Left lung (tissue), 10 donors: Measurements from ENCODE around the gene HLA-DQA2. TPM values are rescaled to one million over a fixed set of nuclear protein-coding genes. Genes with fewer than 3 reads are reported as not detected.
A peak's percentile ranks its signal among the peaks of the same experiment; 100 is the strongest.

Experiments
- ATAC-seq: fragments of 200-7000 bp; cut with Tn5 transposase; one replicate; pipeline ENCODE4 v1.9.1; 2020; ENCODE audit warnings: moderate library complexity
- DNase-seq, 4 donors: peaks; one replicate each; pipeline ENCODE4 v3.0.0-alpha.2; 2013 to 2020
- H3K27ac ChIP-seq, 2 donors: fragments of 200-600 bp; sonication (generic) in 1 of 2; one replicate each; pipeline versions ENCODE4 v1.5.0 to v1.8.0; 2020 to 2021
- H3K27me3 ChIP-seq, 2 donors: fragments of 200-600 bp; sonication (generic) in 1 of 2; one replicate each; pipeline versions ENCODE4 v1.5.0 to v1.8.0; 2020 to 2021
- H3K36me3 ChIP-seq, 2 donors: fragments of 200-600 bp; sonication (generic) in 1 of 2; one replicate each; pipeline versions ENCODE4 v1.5.0 to v1.8.0; 2020 to 2021
- H3K4me1 ChIP-seq, 2 donors: fragments of 200-600 bp; one replicate each; pipeline ENCODE4 v1.8.0; 2021
- H3K4me3 ChIP-seq, 2 donors: fragments of 200-600 bp; sonication (generic) in 1 of 2; one replicate each; pipeline versions ENCODE4 v1.5.0 to v1.8.0; 2020 to 2021; ENCODE audit warnings: mild to moderate bottlenecking in 1 of 2
- H3K9me3 ChIP-seq, 2 donors: fragments of 200-600 bp; sonication (generic) in 1 of 2; one replicate each; pipeline versions ENCODE4 v1.5.0 to v1.8.0; 2020 to 2021
- CTCF ChIP-seq, 2 donors: fragments of 200-600 bp; sonication (generic) in 1 of 2; IDR thresholded peaks; one replicate each; pipeline versions ENCODE4 v1.5.0 to v1.8.0; 2021; ENCODE audit warnings: antibody characterized with exemption in 2 of 2
- intact Hi-C, 2 donors: fragments of 100-400 bp; cut with DNase I; formaldehyde crosslinking; loops; one replicate each; pipeline versions ENCODE4 v1.11.2 to v1.14.2; 2022
- microRNA-seq, 2 donors: library from miRNA; unstranded; fragments of <30 nt; microRNA quantifications; one replicate each; pipeline ENCODE4, GENCODE V29; 2019
- polyA plus RNA-seq, 6 donors: library from polyadenylated mRNA; unstranded; fragments of 120-200 nt; gene quantifications; one replicate each; pipeline ENCODE4 v1.2.1, GENCODE V29; 2013; ENCODE audit not compliant: insufficient read length in 6 of 6
- total RNA-seq, 2 donors: library from RNA; stranded (reverse); fragmentation: NEBNext Ultra II Directional; extraction: Animal tissue kit (Norgen Biotek cat#: 25700); gene quantifications; one replicate each; pipeline ENCODE4 v1.2.1, GENCODE V29; 2021
- donor health status: DM: no; HTN: yes; CAD: no.
- donor health status: DM: no; HTN: no; CAD: no.

The HLA-DQA2 gene
- total and polyA plus RNA-seq, 8 donors: 0.37 to 7.0 (median 1.4) TPM

- H3K9me3 ChIP-seq: no peaks in the 10 kb centered on the region
- H3K4me1 ChIP-seq: no peaks in the 10 kb centered on the region
- DNase-seq: peak in 2 of 4 donors; percentile 38 to 64
- H3K4me3 ChIP-seq: no peak overlapping the region
- intact Hi-C loops: no loop called here
- peaks cover 6 to 16% of the 10 kb centered on the region in 2 donors for H3K27me3 ChIP-seq
- peak; percentile 50 to 68 for TF ChIP-seq CTCF (IDR thresholded peaks at IDR 0.05)
- peak; percentile 99 for ATAC-seq
- no peak overlapping the region for H3K27ac ChIP-seq
- no peaks in the 10 kb centered on the region for H3K36me3 ChIP-seq
Observed at GRCh38 chr6:32785781-32786533, 44.8 kb downstream of the HLA-DQA2 start.

GRCh38 chr6:32790306-32790705, 49.1 kb downstream of the HLA-DQA2 start:
- no peaks in the 10 kb centered on the region for H3K36me3 ChIP-seq
- DNase-seq (no peak), ATAC-seq (no peak)
- peaks cover 0 to 10% of the 10 kb centered on the region in 2 donors for H3K4me1 ChIP-seq
- intact Hi-C loops: no loop called here
- no peak overlapping the region for H3K4me3 ChIP-seq
- TF ChIP-seq CTCF (IDR thresholded peaks at IDR 0.05): no peak
- H3K9me3 ChIP-seq: no peaks in the 10 kb centered on the region
- peaks cover 11 to 32% of the 10 kb centered on the region in 2 donors for H3K27me3 ChIP-seq
- no peak overlapping the region for H3K27ac ChIP-seq

GRCh38 chr6:32792901-32793435, 51.8 kb downstream of the HLA-DQA2 start:
- ATAC-seq (no peak), DNase-seq (no peak)
- intact Hi-C loops: no loop called here
- Histone ChIP-seq H3K4me3 (no peak overlapping the region), H3K27ac (no peak overlapping the region), H3K9me3 (no peaks in the 10 kb centered on the region), H3K36me3 (no peaks in the 10 kb centered on the region), H3K4me1 (peaks cover 0 to 22% of the 10 kb centered on the region in 2 donors), H3K27me3 (peaks cover 5 to 22% of the 10 kb centered on the region in 2 donors)
- no peak for TF ChIP-seq CTCF (IDR thresholded peaks at IDR 0.05)

- Histone ChIP-seq H3K9me3 (peaks cover 0 to 4% of the 10 kb centered on the region in 2 donors), H3K4me3 (no peak overlapping the region), H3K27me3 (peaks cover 5 to 20% of the 10 kb centered on the region in 2 donors), H3K36me3 (no peaks in the 10 kb centered on the region), H3K27ac (peak overlapping the region in 1 of 2 donors; percentile 67), H3K4me1 (peaks cover 0 to 22% of the 10 kb centered on the region in 2 donors)
- intact Hi-C loops: no loop called here
- no peak for TF ChIP-seq CTCF (IDR thresholded peaks at IDR 0.05)
- ATAC-seq (peak; percentile 48), DNase-seq (no peak)
Observed at GRCh38 chr6:32794510-32794909, 53.3 kb downstream of the HLA-DQA2 start.

Small RNAs within 50 kb of the gene (microRNA-seq; reads per million reads assigned to microRNA genes)
- 0 reads per million in 2 donors for gene MIR3135B

Other genes with a start within 250 kb of the HLA-DQA2 start
- 100 to 1,000 TPM; 106 to 407 TPM for gene HLA-DRB5, start 211.1 kb upstream of the HLA-DQA2 start, total RNA-seq
- 10 to 100 TPM in 1 of 6 donors, 1 to 10 TPM in 5; 2.7 to 23.5 (median 6.1) TPM for gene HLA-DRB5, start 211.1 kb upstream of the HLA-DQA2 start, polyA plus RNA-seq
- gene HLA-DRB1, start 151.5 kb upstream of the HLA-DQA2 start, total RNA-seq: 100 to 1,000 TPM; 418 to 665 TPM
- gene HLA-DRB1, start 151.5 kb upstream of the HLA-DQA2 start, polyA plus RNA-seq: 10 to 100 TPM; 11.2 to 36.2 (median 19.4) TPM
- gene HLA-DQA1, start 104.0 kb upstream of the HLA-DQA2 start, total RNA-seq: 100 to 1,000 TPM; 137 to 200 TPM
- 1 to 10 TPM; 3.8 to 8.3 (median 4.4) TPM for gene HLA-DQA1, start 104.0 kb upstream of the HLA-DQA2 start, polyA plus RNA-seq
- 100 to 1,000 TPM in 1 of 2 donors, 10 to 100 TPM in 1; 56.8 to 172 TPM for gene HLA-DQB1, start 74.7 kb upstream of the HLA-DQA2 start, total RNA-seq
- 1 to 10 TPM; 2.8 to 9.5 (median 5.1) TPM for gene HLA-DQB1, start 74.7 kb upstream of the HLA-DQA2 start, polyA plus RNA-seq
- gene HLA-DQB2, start 22.1 kb downstream of the HLA-DQA2 start, total RNA-seq: 10 to 100 TPM in 1 of 2 donors, 1 to 10 TPM in 1; 1.5 to 31.3 TPM
- gene HLA-DQB2, start 22.1 kb downstream of the HLA-DQA2 start, polyA plus RNA-seq: 1 to 10 TPM in 3 of 6 donors, under 1 TPM in 2, not detected in 1; 0.47 to 2.0 (median 1.2) TPM
- 1 to 10 TPM; 1.5 to 2.8 TPM for gene HLA-DOB, start 75.6 kb downstream of the HLA-DQA2 start, total RNA-seq
- under 1 TPM; 0.24 to 0.79 (median 0.49) TPM for gene HLA-DOB, start 75.6 kb downstream of the HLA-DQA2 start, polyA plus RNA-seq
- 10 to 100 TPM; 75.9 to 90.0 TPM for gene TAP2, start 97.3 kb downstream of the HLA-DQA2 start, total RNA-seq
- 10 to 100 TPM; 14.3 to 24.7 (median 15.9) TPM for gene TAP2, start 97.3 kb downstream of the HLA-DQA2 start, polyA plus RNA-seq
- 100 to 1,000 TPM in 1 of 2 donors, 10 to 100 TPM in 1; 93.6 to 122 TPM for gene PSMB8, start 102.7 kb downstream of the HLA-DQA2 start, total RNA-seq
- 10 to 100 TPM; 37.9 to 46.2 (median 41.4) TPM for gene PSMB8, start 102.7 kb downstream of the HLA-DQA2 start, polyA plus RNA-seq
- gene TAP1, start 112.3 kb downstream of the HLA-DQA2 start, total RNA-seq: 10 to 100 TPM; 79.3 to 99.2 TPM
- 10 to 100 TPM; 19.0 to 22.5 (median 20.1) TPM for gene TAP1, start 112.3 kb downstream of the HLA-DQA2 start, polyA plus RNA-seq
- gene PSMB9, start 112.8 kb downstream of the HLA-DQA2 start, total RNA-seq: 10 to 100 TPM; 50.0 to 67.9 TPM
- gene PSMB9, start 112.8 kb downstream of the HLA-DQA2 start, polyA plus RNA-seq: 10 to 100 TPM; 12.9 to 17.9 (median 15.4) TPM
- 10 to 100 TPM; 59.0 to 91.0 TPM for gene HLA-DMB, start 199.6 kb downstream of the HLA-DQA2 start, total RNA-seq
- 10 to 100 TPM in 3 of 6 donors, 1 to 10 TPM in 3; 7.4 to 12.0 (median 9.6) TPM for gene HLA-DMB, start 199.6 kb downstream of the HLA-DQA2 start, polyA plus RNA-seq
- gene HLA-DMA, start 211.7 kb downstream of the HLA-DQA2 start, total RNA-seq: 100 to 1,000 TPM; 128 to 159 TPM
- gene HLA-DMA, start 211.7 kb downstream of the HLA-DQA2 start, polyA plus RNA-seq: 10 to 100 TPM in 5 of 6 donors, 1 to 10 TPM in 1; 9.4 to 26.3 (median 17.1) TPM
- gene BRD2, start 227.2 kb downstream of the HLA-DQA2 start, total RNA-seq: 100 to 1,000 TPM; 125 to 174 TPM
- 100 to 1,000 TPM; 282 to 317 (median 302) TPM for gene BRD2, start 227.2 kb downstream of the HLA-DQA2 start, polyA plus RNA-seq